MM.1S (cell line): ENCODE measurements around the gene MAGI1.

Experiments
- DNase-seq: peaks from one replicate; pipeline ENCODE4 v3.0.0-alpha.2; 2015
- H2AFZ ChIP-seq: fragments of 300-600 bp; sonication (generic); 2 replicates; pipeline ENCODE4 v1.6.0; 2016; ENCODE audit warnings: antibody characterized with exemption, low read length
- H3F3A ChIP-seq: fragments of 300-600 bp; sonication (generic); 2 replicates; pipeline ENCODE4 v1.6.1; 2016; ENCODE audit warnings: mild to moderate bottlenecking, antibody characterized with exemption, low read length, moderate library complexity, mixed read lengths; ENCODE audit not compliant: insufficient read depth
- H3K27ac ChIP-seq: fragments of 300-600 bp; sonication (generic); 2 replicates; pipeline ENCODE4 v1.5.1; 2016; ENCODE audit warnings: mild to moderate bottlenecking, low read length
- H3K27me3 ChIP-seq: fragments of 300-600 bp; sonication (generic); replicated peaks from 2 replicates; pipeline ENCODE4 v1.6.0; 2016; ENCODE audit warnings: low read length; ENCODE audit not compliant: insufficient read depth
- H3K36me3 ChIP-seq: fragments of 300-600 bp; sonication (generic); replicated peaks from 2 replicates; pipeline ENCODE4 v1.6.1; 2016; ENCODE audit warnings: mild to moderate bottlenecking, low read length, mixed read lengths; ENCODE audit not compliant: insufficient read depth
- H3K4me1 ChIP-seq: fragments of 300-600 bp; sonication (generic); 2 replicates; pipeline ENCODE4 v1.6.1; 2016; ENCODE audit warnings: low read length, mixed read lengths
- H3K4me2 ChIP-seq: fragments of 300-600 bp; sonication (generic); 2 replicates; pipeline ENCODE4 v1.6.0; 2016; ENCODE audit warnings: low read depth, low read length
- H3K4me3 ChIP-seq: fragments of 300-600 bp; sonication (generic); 2 replicates; pipeline ENCODE4 v1.5.1; 2016; ENCODE audit warnings: low read length, mixed read lengths
- H3K79me2 ChIP-seq: fragments of 300-600 bp; sonication (generic); 2 replicates; pipeline ENCODE4 v1.6.1; 2016; ENCODE audit warnings: mixed run types, low read length, mixed read lengths
- H3K9ac ChIP-seq: fragments of 300-600 bp; sonication (generic); 2 replicates; pipeline ENCODE4 v1.6.1; 2016; ENCODE audit warnings: low read length, mixed read lengths
- H3K9me2 ChIP-seq: fragments of 300-600 bp; sonication (generic); replicated peaks from 2 replicates; pipeline ENCODE4 v1.6.1; 2016; ENCODE audit warnings: mild to moderate bottlenecking, low read length, mixed read lengths; ENCODE audit not compliant: insufficient read depth
- H3K9me3 ChIP-seq: fragments of 300-600 bp; sonication (generic); replicated peaks from 2 replicates; pipeline ENCODE4 v1.6.1; 2016; ENCODE audit warnings: mild to moderate bottlenecking, low read length, mixed read lengths; ENCODE audit not compliant: insufficient read depth
- H4K20me1 ChIP-seq: fragments of 300-600 bp; sonication (generic); 2 replicates; pipeline ENCODE4 v1.6.1; 2016; ENCODE audit warnings: mild to moderate bottlenecking, low read length, moderate library complexity, mixed read lengths; ENCODE audit not compliant: insufficient read depth
- CTCF ChIP-seq: fragments of 300-600 bp; sonication (generic); IDR thresholded peaks from 2 replicates; pipeline ENCODE4 v1.5.1; 2016; ENCODE audit warnings: antibody characterized with exemption, low read length, mixed read lengths
- EZH2 ChIP-seq: fragments of 300-600 bp; sonication (generic); optimal IDR thresholded peaks from 2 replicates; pipeline ENCODE3; 2017; ENCODE audit warnings: low read depth, mild to moderate bottlenecking, antibody characterized with exemption, low read length, mixed read lengths
- EZH2phosphoT487 ChIP-seq: fragments of 300-600 bp; sonication (generic); IDR thresholded peaks from 2 replicates; pipeline ENCODE4 v1.6.1; 2018; ENCODE audit warnings: antibody characterized with exemption, low read length

The MAGI1 gene

GRCh38 chr3:66068255-66068654, 29.5 kb upstream of the MAGI1 start:
- no peak for DNase-seq
- H3K4me2 ChIP-seq, result no peak overlapping the region
- no peaks in the 10 kb centered on the region for H3F3A ChIP-seq
- no peaks in the 10 kb centered on the region for H3K36me3 ChIP-seq
- H3K9ac ChIP-seq, result no peak overlapping the region
- H3K9me3 ChIP-seq, result no peaks in the 10 kb centered on the region; the same call in 1 of the 2 replicates
- no peak for TF ChIP-seq EZH2phosphoT487
- no peak for TF ChIP-seq EZH2
- no peak for TF ChIP-seq CTCF
- H3K4me3 ChIP-seq, result no peak overlapping the region
- no peak overlapping the region for H2AFZ ChIP-seq
- H3K27me3 ChIP-seq, result no peaks in the 10 kb centered on the region
- H4K20me1 ChIP-seq, result no peaks in the 10 kb centered on the region
- no peaks in the 10 kb centered on the region for H3K79me2 ChIP-seq
- H3K4me1 ChIP-seq, result no peaks in the 10 kb centered on the region
- no peaks in the 10 kb centered on the region for H3K9me2 ChIP-seq
- no peak overlapping the region for H3K27ac ChIP-seq

GRCh38 chr3:66066963-66067617, 28.4 kb upstream of the MAGI1 start:
- Histone ChIP-seq H3K9me3 (no peaks in the 10 kb centered on the region; the same call in 1 of the 2 replicates), H3K9me2 (no peaks in the 10 kb centered on the region), H3K4me3 (no peak overlapping the region), H3F3A (no peaks in the 10 kb centered on the region), H3K4me1 (no peaks in the 10 kb centered on the region), H3K36me3 (no peaks in the 10 kb centered on the region), H2AFZ (no peak overlapping the region), H3K9ac (no peak overlapping the region), H3K27me3 (no peaks in the 10 kb centered on the region), H3K4me2 (no peak overlapping the region), H3K79me2 (no peaks in the 10 kb centered on the region), H4K20me1 (no peaks in the 10 kb centered on the region), H3K27ac (no peak overlapping the region)
- TF ChIP-seq CTCF (no peak), EZH2phosphoT487 (no peak), EZH2 (no peak)
- DNase-seq, result no peak

- H3K9me2 ChIP-seq, result no peaks in the 10 kb centered on the region
- H3K4me1 ChIP-seq, result no peaks in the 10 kb centered on the region
- TF ChIP-seq CTCF (no peak), EZH2phosphoT487 (no peak), EZH2 (no peak)
- no peak overlapping the region for H3K9ac ChIP-seq
- H3K4me3 ChIP-seq, result no peak overlapping the region
- H3F3A ChIP-seq, result no peaks in the 10 kb centered on the region; the same call in 1 of the 2 replicates
- no peaks in the 10 kb centered on the region for H4K20me1 ChIP-seq
- H3K36me3 ChIP-seq, result no peaks in the 10 kb centered on the region
- no peak for DNase-seq
- H3K9me3 ChIP-seq, result no peaks in the 10 kb centered on the region
- H3K27me3 ChIP-seq, result no peaks in the 10 kb centered on the region
- no peak overlapping the region for H3K27ac ChIP-seq
- no peaks in the 10 kb centered on the region for H3K79me2 ChIP-seq
- H2AFZ ChIP-seq, result no peak overlapping the region
- H3K4me2 ChIP-seq, result no peak overlapping the region
These were observed 16.6 kb upstream of the MAGI1 start for GRCh38 chr3:66055289-66055688.
